ENCODE results near the gene BRIP1.

GRCh38 chr17:61835606-61836005 lies 27.7 kb downstream of the BRIP1 start:
- TF ChIP-seq TP53 (CRISPR knock-in tag; IDR thresholded peaks at IDR 0.05): no peak
- TF ChIP-seq CEBPB (IDR thresholded peaks at IDR 0.05): no peak
- no peak for TF ChIP-seq POLR2A (IDR thresholded peaks at IDR 0.05; ENCODE audit: low read length)
- TF ChIP-seq, protein P1, sequence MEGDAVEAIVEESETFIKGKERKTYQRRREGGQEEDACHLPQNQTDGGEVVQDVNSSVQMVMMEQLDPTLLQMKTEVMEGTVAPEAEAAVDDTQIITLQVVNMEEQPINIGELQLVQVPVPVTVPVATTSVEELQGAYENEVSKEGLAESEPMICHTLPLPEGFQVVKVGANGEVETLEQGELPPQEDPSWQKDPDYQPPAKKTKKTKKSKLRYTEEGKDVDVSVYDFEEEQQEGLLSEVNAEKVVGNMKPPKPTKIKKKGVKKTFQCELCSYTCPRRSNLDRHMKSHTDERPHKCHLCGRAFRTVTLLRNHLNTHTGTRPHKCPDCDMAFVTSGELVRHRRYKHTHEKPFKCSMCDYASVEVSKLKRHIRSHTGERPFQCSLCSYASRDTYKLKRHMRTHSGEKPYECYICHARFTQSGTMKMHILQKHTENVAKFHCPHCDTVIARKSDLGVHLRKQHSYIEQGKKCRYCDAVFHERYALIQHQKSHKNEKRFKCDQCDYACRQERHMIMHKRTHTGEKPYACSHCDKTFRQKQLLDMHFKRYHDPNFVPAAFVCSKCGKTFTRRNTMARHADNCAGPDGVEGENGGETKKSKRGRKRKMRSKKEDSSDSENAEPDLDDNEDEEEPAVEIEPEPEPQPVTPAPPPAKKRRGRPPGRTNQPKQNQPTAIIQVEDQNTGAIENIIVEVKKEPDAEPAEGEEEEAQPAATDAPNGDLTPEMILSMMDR (IDR thresholded peaks at IDR 0.05): no peak
- no peak for TF ChIP-seq MAZ (IDR thresholded peaks at IDR 0.05; ENCODE audit: borderline replicate concordance, low read depth, low read length)
- no peak for TF ChIP-seq PHF8 (IDR thresholded peaks at IDR 0.05; ENCODE audit: borderline replicate concordance, low read depth)
- TF ChIP-seq FOSB (CRISPR knock-in tag; IDR thresholded peaks at IDR 0.05): no peak
- TF ChIP-seq GATA3 (IDR thresholded peaks at IDR 0.05; ENCODE audit: borderline replicate concordance): no peak
- TF ChIP-seq EP300 (IDR thresholded peaks at IDR 0.05): no peak
- TF ChIP-seq CBX8 (IDR thresholded peaks at IDR 0.05): no peak
- TF ChIP-seq ZSCAN20 (CRISPR knock-in tag; IDR thresholded peaks at IDR 0.05): no peak
- TF ChIP-seq RAD21 (conservative IDR thresholded peaks at IDR 0.05 in 1 of 2, IDR thresholded peaks at IDR 0.05 in 1 of 2): no peak
